DOHH2 (cell line): ENCODE results near the gene PHC2.

Source experiments
- H3F3A ChIP-seq: fragments of 200-600 bp; sonication (generic), shearing (Covaris generic); 2 replicates; pipeline ENCODE4 v1.6.0; 2016; ENCODE audit warnings: antibody characterized with exemption, mild to moderate bottlenecking; ENCODE audit not compliant: control insufficient read depth, insufficient read depth
- H3K27ac ChIP-seq: fragments of 200-600 bp; sonication (generic); 2 replicates; pipeline ENCODE4 v1.5.1; 2014; ENCODE audit warnings: low read depth, mild to moderate bottlenecking, low read length, moderate library complexity
- H3K27me3 ChIP-seq: fragments of 200-600 bp; sonication (generic); 2 replicates; pipeline ENCODE4 v1.6.1; 2014; ENCODE audit warnings: mild to moderate bottlenecking, low read length, mixed read lengths; ENCODE audit not compliant: control insufficient read depth
- H3K36me3 ChIP-seq: fragments of 200-600 bp; sonication (generic); 2 replicates; pipeline ENCODE4 v1.6.1; 2014; ENCODE audit warnings: mild to moderate bottlenecking, low read length, moderate library complexity, mixed read lengths; ENCODE audit not compliant: control insufficient read depth
- H3K4me1 ChIP-seq: fragments of 200-600 bp; sonication (generic); 2 replicates; pipeline ENCODE4 v1.6.1; 2014; ENCODE audit warnings: mild to moderate bottlenecking, low read length, mixed read lengths; ENCODE audit not compliant: control insufficient read depth
- H3K4me2 ChIP-seq: fragments of 200-600 bp; sonication (generic); 2 replicates; pipeline ENCODE4 v1.6.0; 2014; ENCODE audit warnings: mild to moderate bottlenecking, low read length, moderate library complexity
- H3K4me3 ChIP-seq: fragments of 200-600 bp; sonication (generic); 2 replicates; pipeline ENCODE4 v1.5.1; 2014; ENCODE audit warnings: mild to moderate bottlenecking, low read length, mixed read lengths
- H3K79me2 ChIP-seq: fragments of 200-600 bp; sonication (generic); 2 replicates; pipeline ENCODE4 v1.6.1; 2014; ENCODE audit warnings: mild to moderate bottlenecking, low read length, mixed read lengths; ENCODE audit not compliant: control insufficient read depth
- H3K9me2 ChIP-seq: fragments of 200-600 bp; sonication (generic); replicated peaks from 2 replicates; pipeline ENCODE4 v1.6.1; 2014; ENCODE audit warnings: mild to moderate bottlenecking, low read length, mixed read lengths; ENCODE audit not compliant: control insufficient read depth
- H3K9me3 ChIP-seq: fragments of 200-600 bp; sonication (generic); 2 replicates; pipeline ENCODE4 v1.6.1; 2014; ENCODE audit warnings: antibody characterized with exemption, low read length, mixed read lengths; ENCODE audit not compliant: control insufficient read depth, insufficient read depth
- H4K20me1 ChIP-seq: fragments of 200-600 bp; sonication (generic); 2 replicates; pipeline ENCODE4 v1.6.0; 2014; ENCODE audit warnings: low read depth, mild to moderate bottlenecking, antibody characterized with exemption, low read length, moderate library complexity; ENCODE audit not compliant: control insufficient read depth, insufficient read depth
- EZH2phosphoT487 ChIP-seq: fragments of 200-600 bp; sonication (generic); IDR thresholded peaks from 2 replicates; pipeline ENCODE4 v1.6.1; 2017; ENCODE audit warnings: borderline replicate concordance, mild to moderate bottlenecking, antibody characterized with exemption, low read length, moderate library complexity, mixed read lengths
- TF ChIP-seq, protein P1 (sequence below): fragments of 200-600 bp; sonication (generic); IDR thresholded peaks from one replicate; pipeline ENCODE4 v1.5.1; 2014; ENCODE audit warnings: antibody characterized with exemption, mild to moderate bottlenecking, low read depth, low read length; ENCODE audit not compliant: poor library complexity, severe bottlenecking

The PHC2 gene

DNA sequence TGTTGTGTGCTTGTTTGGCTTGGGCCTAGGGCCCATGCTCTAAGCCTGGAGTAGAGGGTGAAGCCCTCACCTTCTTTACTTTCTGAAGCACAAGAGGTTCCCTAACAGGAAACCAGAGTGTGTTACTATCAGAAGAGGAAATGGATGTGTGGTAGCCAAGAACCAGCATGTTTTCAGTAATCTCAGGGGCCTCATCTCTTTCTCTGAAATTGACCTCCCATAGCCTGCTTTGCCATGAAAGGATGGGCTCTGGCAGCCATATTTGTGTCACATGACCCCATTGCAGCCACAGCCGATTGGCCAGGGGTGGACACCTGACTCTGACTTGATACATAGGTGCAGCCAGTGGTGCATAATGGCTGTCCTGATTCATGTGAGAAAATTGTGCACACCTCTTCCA is 128.6 kb downstream of the PHC2 start:
- Histone ChIP-seq H3F3A (no peaks in the 10 kb centered on the region), H3K79me2 (no peaks in the 10 kb centered on the region), H3K4me1 (peaks cover 5% of the 10 kb centered on the region; the same call in 1 of the 2 replicates), H3K9me2 (no peaks in the 10 kb centered on the region), H4K20me1 (no peaks in the 10 kb centered on the region), H3K36me3 (peaks cover 4% of the 10 kb centered on the region; the same call in 1 of the 2 replicates), H3K9me3 (no peaks in the 10 kb centered on the region), H3K27me3 (no peaks in the 10 kb centered on the region), H3K4me3 (no peak overlapping the region), H3K27ac (no peak overlapping the region), H3K4me2 (no peak overlapping the region)
- TF ChIP-seq, protein P1, sequence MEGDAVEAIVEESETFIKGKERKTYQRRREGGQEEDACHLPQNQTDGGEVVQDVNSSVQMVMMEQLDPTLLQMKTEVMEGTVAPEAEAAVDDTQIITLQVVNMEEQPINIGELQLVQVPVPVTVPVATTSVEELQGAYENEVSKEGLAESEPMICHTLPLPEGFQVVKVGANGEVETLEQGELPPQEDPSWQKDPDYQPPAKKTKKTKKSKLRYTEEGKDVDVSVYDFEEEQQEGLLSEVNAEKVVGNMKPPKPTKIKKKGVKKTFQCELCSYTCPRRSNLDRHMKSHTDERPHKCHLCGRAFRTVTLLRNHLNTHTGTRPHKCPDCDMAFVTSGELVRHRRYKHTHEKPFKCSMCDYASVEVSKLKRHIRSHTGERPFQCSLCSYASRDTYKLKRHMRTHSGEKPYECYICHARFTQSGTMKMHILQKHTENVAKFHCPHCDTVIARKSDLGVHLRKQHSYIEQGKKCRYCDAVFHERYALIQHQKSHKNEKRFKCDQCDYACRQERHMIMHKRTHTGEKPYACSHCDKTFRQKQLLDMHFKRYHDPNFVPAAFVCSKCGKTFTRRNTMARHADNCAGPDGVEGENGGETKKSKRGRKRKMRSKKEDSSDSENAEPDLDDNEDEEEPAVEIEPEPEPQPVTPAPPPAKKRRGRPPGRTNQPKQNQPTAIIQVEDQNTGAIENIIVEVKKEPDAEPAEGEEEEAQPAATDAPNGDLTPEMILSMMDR = no peak
- TF ChIP-seq EZH2phosphoT487 = no peak

DNA sequence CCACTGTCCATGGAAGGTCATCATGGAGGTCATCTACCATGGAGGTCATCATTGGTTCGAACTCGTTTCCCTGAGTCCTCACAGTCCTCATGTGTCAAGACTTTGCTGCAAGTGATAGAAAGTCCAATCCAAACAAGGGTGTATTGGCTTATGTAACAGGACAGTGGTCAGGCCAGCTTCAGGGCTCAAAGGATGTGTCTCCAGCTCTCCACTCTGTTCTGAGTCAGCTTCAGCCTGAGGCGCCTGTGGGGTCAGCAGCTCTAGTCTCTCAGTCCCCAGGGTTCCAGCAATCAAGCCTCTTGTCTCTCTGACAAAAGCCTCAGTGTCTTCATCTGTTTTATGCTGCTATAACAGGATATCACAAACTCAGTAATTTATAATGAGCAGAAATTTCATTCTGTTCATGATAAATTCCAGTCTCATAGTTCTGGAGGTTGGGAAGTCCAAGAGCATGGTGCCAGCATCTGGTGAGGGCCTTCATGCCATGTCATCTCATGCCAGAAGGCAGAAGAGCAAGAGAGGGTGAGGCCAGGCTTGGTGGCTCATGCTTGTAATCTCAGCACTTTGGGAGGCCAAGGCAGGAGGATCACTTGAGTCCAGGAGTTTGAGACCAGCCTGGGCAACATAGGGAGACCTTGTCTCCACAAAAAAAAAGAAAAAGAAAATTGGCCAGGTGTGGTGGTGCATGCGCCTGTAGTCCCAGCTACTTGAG is 129.5 kb downstream of the PHC2 start:
- no peaks in the 10 kb centered on the region for H3K9me2 ChIP-seq
- no peak overlapping the region for H3K4me2 ChIP-seq

DNA sequence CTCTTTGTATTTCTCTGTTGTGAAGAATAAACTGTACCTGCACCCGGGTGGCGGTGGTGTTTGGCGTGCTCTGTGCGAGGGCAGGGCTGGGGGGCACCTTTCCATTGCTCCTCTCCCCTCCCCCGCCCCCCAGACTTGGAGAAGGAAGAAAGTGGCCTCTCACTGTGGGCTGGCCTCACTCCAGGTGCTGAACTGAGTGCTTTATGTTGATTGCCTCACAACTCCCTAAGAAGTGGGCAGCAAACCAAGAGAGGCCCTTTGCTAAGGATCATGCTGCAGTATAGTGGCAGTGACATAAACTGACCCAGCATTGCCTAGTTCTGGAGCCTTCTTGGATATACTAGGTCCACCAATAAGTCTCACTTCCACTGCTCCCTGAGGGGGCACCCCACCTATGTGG is 130.2 kb downstream of the PHC2 start:
- Histone ChIP-seq H3K27me3 (no peaks in the 10 kb centered on the region), H3K27ac (no peak overlapping the region), H3K36me3 (peaks cover 8% of the 10 kb centered on the region), H3K79me2 (no peaks in the 10 kb centered on the region), H3K9me3 (no peaks in the 10 kb centered on the region), H3K4me3 (no peak overlapping the region), H4K20me1 (no peaks in the 10 kb centered on the region), H3K4me2 (no peak overlapping the region), H3K9me2 (no peaks in the 10 kb centered on the region), H3F3A (no peaks in the 10 kb centered on the region), H3K4me1 (no peaks in the 10 kb centered on the region; the same call in 1 of the 2 replicates)
- no peak for TF ChIP-seq EZH2phosphoT487
- TF ChIP-seq, protein P1 = no peak

More for the DNA sequence above, 129.5 kb downstream of the PHC2 start:
- Histone ChIP-seq H3K27me3 (no peaks in the 10 kb centered on the region), H3K27ac (no peak overlapping the region), H3K4me1 (peaks cover 4% of the 10 kb centered on the region; the same call in 1 of the 2 replicates), H3F3A (no peaks in the 10 kb centered on the region), H3K9me3 (no peaks in the 10 kb centered on the region), H3K36me3 (peaks cover 4% of the 10 kb centered on the region; the same call in 1 of the 2 replicates), H3K4me3 (no peak overlapping the region), H3K79me2 (no peaks in the 10 kb centered on the region), H4K20me1 (no peaks in the 10 kb centered on the region)
- TF ChIP-seq, protein P1 = no peak
- TF ChIP-seq EZH2phosphoT487 = no peak
